Suprapubic skin (tissue), 3 donors: ENCODE results near the gene SETD7.

ENCODE experiments used
- CTCF ChIP-seq, 2 donors: fragments of 200-600 bp in 1 of 2; fragments of 450-650 bp in 1 of 2; sonication (generic) in 1 of 2; IDR thresholded peaks; one replicate each; pipeline ENCODE4 v1.5.1; 2016 to 2019; ENCODE audit warnings: antibody characterized with exemption in 2 of 2, mild to moderate bottlenecking in 1 of 2, moderate library complexity in 1 of 2
- EP300 ChIP-seq: sonication (generic); formaldehyde crosslinking; IDR thresholded peaks from one replicate; pipeline ENCODE4 v1.6.1; 2017; ENCODE audit warnings: antibody characterized with exemption

- no peak for TF ChIP-seq EP300
- TF ChIP-seq CTCF (IDR thresholded peaks at IDR 0.05) = no peak
Measured at GRCh38 chr4:139454111-139455045, 101.6 kb downstream of the SETD7 start, which contains the start of gene RAB33B.
